HG03342 (cell line): ENCODE results near the gene NFATC1.

Source experiments
- ATAC-seq: cut with Tn5 transposase; IDR thresholded peaks from one replicate; pipeline ENCODE4 v1.9.1; 2021; ENCODE audit warnings: mild to moderate bottlenecking, moderate library complexity; ENCODE audit not compliant: unreplicated experiment

NFATC1 gene

GRCh38 chr18:79387214-79387613 lies 8.5 kb upstream of the NFATC1 start:
- ATAC-seq = no peak

GRCh38 chr18:79387615-79388014 lies 8.1 kb upstream of the NFATC1 start:
- ATAC-seq = no peak

GRCh38 chr18:79388043-79388442 lies 7.7 kb upstream of the NFATC1 start:
- no peak for ATAC-seq

- no peak for ATAC-seq
Measured at GRCh38 chr18:79389689-79390088, 6.0 kb upstream of the NFATC1 start.

- ATAC-seq = no peak
Measured at GRCh38 chr18:79392226-79392625, 3.5 kb upstream of the NFATC1 start.

- ATAC-seq = no peak
Measured at GRCh38 chr18:79393181-79393634, 2.5 kb upstream of the NFATC1 start.

GRCh38 chr18:79393635-79394533 lies 1.8 kb upstream of the NFATC1 start:
- ATAC-seq = peak; percentile 36

GRCh38 chr18:79394534-79395307 lies 1.0 kb upstream of the NFATC1 start:
- ATAC-seq = no peak

- ATAC-seq = no peak
Measured at GRCh38 chr18:79395308-79395640, 456 bp upstream of the NFATC1 start.

- ATAC-seq = no peak
Measured at GRCh38 chr18:79396431-79397246, 909 bp downstream of the NFATC1 start.

- ATAC-seq = no peak
Measured at GRCh38 chr18:79397247-79397829, 1.6 kb downstream of the NFATC1 start.

- no peak for ATAC-seq
Measured at GRCh38 chr18:79397830-79398761, 2.4 kb downstream of the NFATC1 start.

- no peak for ATAC-seq
Measured at GRCh38 chr18:79399275-79400081, 3.7 kb downstream of the NFATC1 start.

- no peak for ATAC-seq
Measured at GRCh38 chr18:79400091-79400590, 4.4 kb downstream of the NFATC1 start.

GRCh38 chr18:79400591-79401381 lies 5.1 kb downstream of the NFATC1 start:
- no peak for ATAC-seq

- ATAC-seq = no peak
Measured at GRCh38 chr18:79401494-79402208, 5.9 kb downstream of the NFATC1 start.

- no peak for ATAC-seq
Measured at GRCh38 chr18:79402209-79402576, 6.5 kb downstream of the NFATC1 start.
